ENCODE measurements around the gene TRAF7. TPM values are rescaled to one million over a fixed set of nuclear protein-coding genes. Genes with fewer than 3 reads are reported as not detected.

Gene TRAF7
- total and polyA plus RNA-seq, 2 donors (not counting 1 experiment from before 2014, with no cell fraction given): 46.1 to 50.9 TPM

GRCh38 chr16:2195322-2196161 is 40.0 kb downstream of the TRAF7 start:
- DNase-seq: peak; percentile 44
- Histone ChIP-seq H3K27ac (ENCODE audit: low read length in 2 of 2) (no peak overlapping the region), H2AFZ (ENCODE audit: insufficient read depth, low read depth, low read length, poor library complexity, severe bottlenecking) (peak overlapping the region; percentile 22), H3K4me1 (ENCODE audit: control insufficient read depth in 2 of 2, insufficient read depth in 2 of 2, low read length in 2 of 2) (peaks cover 12 to 22% of the 10 kb centered on the region in 2 donors), H3K9me3 (ENCODE audit: control extremely low read depth in 1 of 3, control insufficient read depth in 2 of 3, insufficient read depth in 1 of 3, low read length in 2 of 3) (peaks cover 0 to 6% (median 0%) of the 10 kb centered on the region in 3 donors), H3K9ac (ENCODE audit: low read length) (peak overlapping the region; percentile 47), H3K4me2 (replicated peaks; ENCODE audit: low read depth, low read length, poor library complexity, severe bottlenecking) (peak overlapping the region; percentile 83), H4K20me1 (ENCODE audit: control insufficient read depth, insufficient read depth, low read length, poor library complexity, severe bottlenecking) (no peaks in the 10 kb centered on the region), H3K36me3 (replicated peaks in 1 of 2; ENCODE audit: control extremely low read depth in 1 of 2, control insufficient read depth in 1 of 2, extremely low read depth in 1 of 2, insufficient read depth in 2 of 2, low read length in 1 of 2) (no peaks in the 10 kb centered on the region), H3K4me3 (ENCODE audit: control extremely low read depth in 1 of 5, extremely low read depth in 1 of 5, insufficient read depth in 1 of 5, low read depth in 2 of 5, low read length in 4 of 5) (peak overlapping the region in 3 of 5 experiments; percentile 15 to 44 (median 28)), H3K79me2 (ENCODE audit: control insufficient read depth, insufficient read depth, low read length) (no peaks in the 10 kb centered on the region), H3K27me3 (replicated peaks in 1 of 4; ENCODE audit: control extremely low read depth in 1 of 4, control insufficient read depth in 3 of 4, insufficient read depth in 4 of 4, low read length in 3 of 4) (peaks cover 0 to 50% (median 20%) of the 10 kb centered on the region in 4 experiments)
- Mint-ChIP-seq H3K4me3 (peak overlapping the region; percentile 49), H3K27me3 (peaks cover 32% of the 10 kb centered on the region), H3K4me1 (peaks cover 10% of the 10 kb centered on the region), H3K9me3 (ENCODE audit: insufficient read depth) (no peaks in the 10 kb centered on the region), H3K27ac (no peak overlapping the region)
- intact Hi-C loops (cut with micrococcal nuclease): loop anchor here (1.0 to 10.0 kb wide), 4 partner anchors 56 to 409 kb away; partner anchors contain the start of genes ABCA3 and ECI1
- 2% methylated on average over 42 of the region's 49 CpGs for WGBS (ENCODE audit: insufficient coverage)
- CTCF ChIA-PET: interaction anchor here (0.6 to 4.7 kb wide), 25 partner anchors 9 to 324 kb away, joined by 3 to 71 read pairs (median 4); partner anchors contain the start of genes AMDHD2, ATP6V0C, BRICD5 and CCNF
- POLR2A ChIA-PET: interaction anchor here (0.5 to 1.0 kb wide), 2 partner anchors 9 to 293 kb away, joined by 3 to 4 read pairs; partner anchors contain the start of gene MLST8
- TF ChIP-seq CTCF (IDR thresholded peaks at IDR 0.05): no peak
- TF ChIP-seq EZH2 (IDR thresholded peaks at IDR 0.05; ENCODE audit: borderline replicate concordance, insufficient read depth, low read depth, low read length, poor library complexity, severe bottlenecking): peak; percentile 28
- peak; percentile 34 for ATAC-seq (ENCODE audit: low read depth)
